Stimulated activated CD4-positive, alpha-beta T cell treated with anti-CD3 and anti-CD28 coated beads, TNF-alpha, amount 100 ng/mL, for 4 hours (primary cell): Measurements from ENCODE around the gene KDM3A.
A peak's percentile ranks its signal among the peaks of the same experiment; 100 is the strongest.

Experiments
- DNase-seq, 3 experiments: peaks; one replicate each; pipeline ENCODE4 v3.0.0-alpha.2; 2020; ENCODE audit warnings: low read depth in 3 of 3

Gene KDM3A

GRCh38 chr2:86435531-86435930 is 5.6 kb upstream of the KDM3A start:
- DNase-seq, result no peak

DNA sequence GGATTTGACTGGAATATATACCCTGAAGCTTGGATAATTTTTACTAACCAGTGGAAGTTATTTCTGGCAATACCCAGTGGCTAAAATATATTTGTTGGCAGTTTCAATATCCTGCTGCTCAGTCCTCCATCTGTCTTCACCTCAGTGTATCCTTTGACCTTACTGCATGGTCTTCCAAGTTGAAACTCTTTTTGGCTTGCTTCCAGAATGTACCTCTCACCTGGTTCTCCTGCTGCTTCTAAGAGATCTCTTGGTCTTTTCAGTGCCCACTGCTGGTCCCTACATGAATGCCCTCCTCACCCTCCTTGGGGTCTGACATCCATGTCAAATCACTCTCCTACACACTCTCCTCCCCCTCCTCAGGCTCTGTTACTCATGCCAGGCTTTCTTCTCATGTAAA is 4.8 kb upstream of the KDM3A start:
- DNase-seq, result no peak

DNA sequence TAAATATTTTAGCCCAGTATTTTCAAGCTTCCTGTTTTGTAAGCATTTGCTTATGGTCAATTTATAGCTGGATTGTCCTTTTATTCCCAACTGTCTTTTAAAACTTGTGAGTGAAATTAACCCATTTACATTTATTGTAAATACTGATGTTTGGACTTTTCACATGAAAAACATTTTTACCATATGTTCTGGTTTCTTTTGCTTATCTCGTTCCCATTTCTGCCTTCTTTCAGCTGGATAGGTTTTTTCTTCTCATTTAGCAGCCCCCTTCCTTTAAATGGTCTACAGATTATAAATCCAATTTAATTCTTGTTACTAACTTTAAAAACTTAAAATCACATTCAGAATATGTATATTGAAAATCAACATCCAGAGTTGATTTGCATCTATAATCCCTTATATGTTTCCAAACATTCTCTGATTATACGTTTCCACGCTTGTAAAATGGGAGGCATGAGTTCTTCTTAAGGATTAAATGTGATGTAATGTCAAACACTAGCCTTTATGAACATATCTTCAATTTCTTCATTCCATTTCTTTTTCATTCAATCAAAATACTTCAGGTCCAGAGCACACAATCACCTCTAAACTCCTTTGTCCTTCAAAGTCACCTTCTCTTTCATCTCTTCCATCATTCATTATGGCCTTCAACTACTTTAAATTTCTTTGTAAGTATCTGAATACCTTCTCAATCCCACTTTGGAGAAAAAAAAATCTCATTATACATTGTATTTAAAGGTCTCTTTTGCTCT is 1.1 kb upstream of the KDM3A start:
- DNase-seq, result no peak

DNA sequence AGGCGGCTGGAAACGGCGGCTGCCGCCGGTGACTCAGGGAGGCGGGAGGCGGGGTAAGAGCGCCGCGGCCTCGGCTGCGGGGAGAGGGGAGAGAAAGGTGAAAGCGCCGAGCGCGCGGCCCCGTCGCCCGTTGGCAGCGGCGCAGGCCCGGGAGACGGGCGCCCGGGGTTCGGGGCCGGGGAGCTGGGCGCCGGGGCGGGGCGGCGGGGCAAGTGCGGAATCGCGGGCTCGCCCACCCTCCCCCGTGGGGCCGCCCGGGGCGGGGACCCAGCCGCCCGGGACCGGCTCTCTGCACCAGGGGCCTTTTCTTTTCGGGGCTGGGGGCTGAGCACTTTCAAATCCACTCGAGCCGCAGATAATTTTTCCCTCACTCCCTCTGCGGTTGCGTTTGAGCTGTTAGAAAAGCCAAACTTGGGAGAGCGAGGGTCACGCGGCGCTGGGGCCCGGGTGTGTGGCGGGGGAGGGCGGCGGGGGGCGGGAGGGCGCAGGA is 266 bp downstream of the KDM3A start:
- DNase-seq, result no peak

DNA sequence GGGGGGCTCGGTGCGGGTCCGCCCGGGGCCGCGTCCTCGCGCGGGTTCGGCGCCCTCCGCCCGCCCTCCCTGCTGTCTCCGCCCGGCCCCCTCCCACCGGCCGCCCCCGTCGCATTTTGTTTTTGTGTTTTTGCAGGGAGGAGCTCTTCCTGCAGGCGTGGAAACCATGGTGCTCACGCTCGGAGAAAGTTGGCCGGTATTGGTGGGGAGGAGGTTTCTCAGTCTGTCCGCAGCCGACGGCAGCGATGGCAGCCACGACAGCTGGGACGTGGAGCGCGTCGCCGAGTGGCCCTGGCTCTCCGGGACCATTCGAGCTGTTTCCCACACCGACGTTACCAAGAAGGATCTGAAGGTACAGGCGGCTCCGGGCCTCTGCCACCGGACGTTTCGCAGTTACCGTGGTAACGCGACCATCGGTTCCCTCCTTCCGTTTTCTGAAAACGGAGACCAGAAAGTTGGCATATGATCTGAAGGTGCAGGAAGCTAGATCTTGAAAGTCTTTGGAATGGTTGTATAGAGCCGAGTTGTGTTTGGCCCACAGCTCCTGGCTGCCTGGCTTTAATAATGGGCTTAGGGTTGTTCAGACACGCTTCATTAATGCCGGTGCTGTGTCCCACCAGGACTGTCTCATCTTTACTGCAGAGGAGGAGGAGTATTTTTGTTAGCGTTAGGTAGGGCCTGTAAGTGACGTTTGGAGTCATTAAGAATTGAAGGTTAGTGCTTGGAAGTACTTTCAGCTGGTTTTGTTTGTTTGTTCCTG is 891 bp downstream of the KDM3A start:
- DNase-seq, result peak; percentile 41 to 53 (median 46)

DNA sequence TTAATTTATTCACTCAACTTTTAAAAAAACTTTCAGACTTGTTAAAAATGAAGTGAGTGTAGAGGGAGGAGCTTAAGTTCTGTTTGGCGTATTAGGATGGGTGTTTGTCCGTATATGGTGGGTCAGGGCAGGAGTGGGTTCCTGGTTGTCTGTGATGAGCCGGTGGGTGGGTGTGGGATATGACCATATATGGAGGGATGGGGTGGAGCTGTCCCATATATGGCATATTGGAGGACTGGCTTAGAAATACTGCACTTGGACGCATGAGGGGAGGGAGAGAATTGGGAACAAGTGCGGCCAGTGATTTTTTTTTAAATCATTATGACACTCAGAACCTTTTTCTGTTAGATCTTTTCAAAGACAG is 1.5 kb downstream of the KDM3A start:
- peak; percentile 26 to 59 (median 45) for DNase-seq

- no peak for DNase-seq
Observed at GRCh38 chr2:86443631-86444350, 2.6 kb downstream of the KDM3A start.

GRCh38 chr2:86445436-86445835 is 4.3 kb downstream of the KDM3A start:
- DNase-seq, result no peak

DNA sequence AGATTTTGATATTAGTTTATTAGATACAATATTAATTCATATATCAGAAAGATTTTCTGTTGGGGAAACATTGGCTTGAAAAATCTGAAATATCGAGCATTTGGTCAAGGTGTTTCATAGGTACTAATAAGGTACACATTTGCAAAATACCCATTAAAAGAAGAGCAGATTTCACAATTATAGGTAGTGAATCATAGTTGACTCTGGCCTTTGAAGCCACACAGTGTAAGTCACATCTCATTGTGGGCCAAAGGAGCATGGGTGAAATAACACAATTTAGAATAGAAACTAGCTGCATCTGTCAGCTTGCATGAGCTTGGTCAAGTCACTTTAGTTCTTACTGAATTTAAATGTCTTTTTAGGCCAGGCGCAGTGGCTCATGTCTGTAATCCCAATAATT is 4.9 kb downstream of the KDM3A start:
- no peak for DNase-seq

GRCh38 chr2:86453836-86454235 is 12.7 kb downstream of the KDM3A start:
- DNase-seq, result no peak

GRCh38 chr2:86454238-86454637 is 13.1 kb downstream of the KDM3A start:
- DNase-seq, result no peak

GRCh38 chr2:86455181-86455580 is 14.0 kb downstream of the KDM3A start:
- no peak for DNase-seq

GRCh38 chr2:86461042-86461743 is 20.0 kb downstream of the KDM3A start:
- no peak for DNase-seq

DNA sequence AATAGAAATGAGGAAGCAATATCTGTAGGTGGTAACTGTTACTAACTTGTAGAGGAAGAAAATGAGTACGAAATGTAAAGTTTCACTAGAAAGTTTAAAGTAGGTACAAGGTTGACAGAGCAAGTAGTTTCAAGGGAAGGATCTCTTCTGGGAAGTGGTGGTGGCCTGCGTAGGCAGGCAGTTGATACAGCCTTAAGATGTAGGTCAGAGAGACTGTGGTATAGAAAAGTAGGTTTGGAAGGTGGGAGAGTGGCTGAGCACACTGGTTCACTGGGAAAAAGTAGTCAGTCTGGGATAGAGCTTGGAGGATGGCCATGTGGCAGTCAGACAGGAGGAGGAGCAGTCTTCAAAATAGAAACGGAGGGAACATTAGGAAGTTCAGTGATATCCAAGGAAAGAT is 23.5 kb downstream of the KDM3A start:
- no peak for DNase-seq

DNA sequence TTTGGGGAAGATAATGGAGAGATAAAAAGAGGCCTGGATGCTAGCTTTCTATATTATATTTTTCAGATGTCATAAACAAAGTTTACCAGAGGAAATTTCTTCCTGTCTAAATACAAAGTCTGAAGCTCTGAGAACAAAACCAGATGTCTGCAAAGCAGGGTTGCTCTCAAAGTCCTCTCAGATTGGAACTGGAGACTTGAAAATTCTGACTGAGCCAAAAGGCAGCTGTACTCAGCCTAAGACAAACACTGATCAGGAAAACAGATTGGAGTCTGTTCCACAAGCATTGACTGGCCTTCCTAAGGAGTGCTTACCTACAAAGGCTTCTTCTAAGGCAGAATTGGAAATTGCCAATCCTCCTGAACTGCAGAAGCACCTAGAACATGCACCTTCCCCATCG is 25.1 kb downstream of the KDM3A start:
- no peak for DNase-seq

- DNase-seq, result peak in 1 of 3 experiments; percentile 3
Observed at GRCh38 chr2:86468162-86469033, 27.2 kb downstream of the KDM3A start.

GRCh38 chr2:86470890-86471289 is 29.7 kb downstream of the KDM3A start:
- DNase-seq, result no peak

DNA sequence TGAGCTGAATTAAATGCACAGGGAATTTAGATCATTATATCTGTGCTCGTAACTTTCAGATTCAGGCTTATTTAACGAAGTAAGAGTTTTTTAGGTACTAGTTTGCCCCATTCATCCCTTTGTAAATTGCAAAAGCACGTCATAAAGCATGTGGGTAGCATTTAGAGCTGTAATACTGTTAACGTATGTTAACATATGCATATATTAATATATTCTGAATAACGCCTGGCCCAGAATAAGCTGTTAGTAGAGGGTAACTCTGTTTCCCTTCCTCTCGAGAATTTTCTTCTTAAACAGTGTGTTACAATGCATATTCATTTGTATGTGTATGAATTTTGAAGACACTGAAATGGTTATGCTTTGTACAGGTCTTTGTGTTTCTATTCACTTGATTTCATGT is 30.5 kb downstream of the KDM3A start:
- no peak for DNase-seq

GRCh38 chr2:86476092-86476491 is 34.9 kb downstream of the KDM3A start:
- DNase-seq, result no peak

DNA sequence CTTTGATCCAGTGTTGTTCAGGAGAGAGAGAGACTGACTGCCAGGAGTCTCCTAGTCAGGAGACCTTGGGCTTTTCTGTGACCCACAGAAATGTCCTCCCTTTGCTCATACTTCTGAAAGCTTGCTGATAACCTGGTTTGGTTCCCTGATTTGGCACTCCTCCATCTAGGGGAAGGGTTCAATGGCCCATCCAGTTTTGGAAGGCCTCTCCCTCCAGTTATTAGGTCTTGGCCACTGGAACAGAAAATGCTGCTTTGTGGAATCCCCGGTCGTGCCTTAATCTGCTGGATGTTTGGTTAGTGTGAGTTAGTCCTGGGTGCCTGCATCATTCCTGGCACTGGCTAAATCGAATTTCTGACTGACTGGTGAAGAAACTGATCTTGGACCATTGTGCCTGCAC is 35.7 kb downstream of the KDM3A start:
- DNase-seq, result no peak

DNA sequence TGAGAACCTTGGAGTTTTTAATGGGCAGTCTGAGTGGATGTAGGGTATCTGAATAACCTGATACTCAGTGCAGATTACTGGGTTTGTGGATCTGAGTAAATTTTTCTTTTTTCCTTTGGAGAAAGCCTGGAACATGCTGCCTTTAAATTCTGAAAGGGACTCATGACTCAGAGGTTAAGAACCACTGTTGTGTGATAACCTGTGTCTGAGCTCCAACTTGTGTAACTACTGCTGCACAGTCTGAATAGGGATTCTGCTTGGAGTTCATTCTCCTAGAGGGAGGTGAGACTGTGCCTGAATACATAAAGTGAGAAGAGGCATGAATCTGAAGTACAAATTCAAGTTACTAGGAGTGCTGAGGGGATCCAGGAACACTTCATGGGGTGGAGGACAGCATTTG is 36.2 kb downstream of the KDM3A start:
- DNase-seq, result no peak
